Activated CD4-positive, alpha-beta T cell treated with anti-CD3 and anti-CD28 coated beads, Interleukin-2, amount 10 ng/mL, durations not matched to agents 7 days and 5 days (primary cell): ENCODE results near the gene FBRSL1. TPM values are rescaled to one million over a fixed set of nuclear protein-coding genes. Genes with fewer than 3 reads are reported as not detected.
"Not testable (repeated sequence)": the region's sequence is repeated elsewhere in the genome, so short reads cannot be mapped to it uniquely, and the experiment has no call there.

Experiments
- CTCF ChIA-PET: fragments of 350-600 bp; sonication (Branson Sonifier 250); formaldehyde crosslinking; loops from one replicate; lab custom pipeline; 2021; ENCODE audit warnings: antibody characterized with exemption; lab: Charles Lee
- POLR2A ChIA-PET: fragments of 350-600 bp; sonication (Branson Sonifier 250); formaldehyde crosslinking; loops from one replicate; lab custom pipeline; 2021; ENCODE audit warnings: antibody characterized with exemption; lab: Charles Lee
- DNase-seq: peaks from one replicate; pipeline ENCODE4 v3.0.0-alpha.2; 2020
- H3K27ac Mint-ChIP-seq: one replicate; pipeline ENCODE4 v1.8.0; 2021; ENCODE audit warnings: mild to moderate bottlenecking, moderate library complexity, mixed read lengths
- H3K27me3 Mint-ChIP-seq: one replicate; pipeline ENCODE4 v1.8.0; 2021; ENCODE audit warnings: mixed read lengths
- H3K36me3 Mint-ChIP-seq: one replicate; pipeline ENCODE4 v1.8.0; 2021; ENCODE audit warnings: low read depth, mixed read lengths
- H3K4me1 Mint-ChIP-seq: one replicate; pipeline ENCODE4 v1.8.0; 2021; ENCODE audit warnings: mixed read lengths
- H3K4me3 Mint-ChIP-seq: one replicate; pipeline ENCODE4 v1.8.0; 2021; ENCODE audit warnings: mild to moderate bottlenecking, moderate library complexity, mixed read lengths
- H3K9me3 Mint-ChIP-seq: one replicate; pipeline ENCODE4 v1.8.0; 2021; ENCODE audit warnings: mixed read lengths
- total RNA-seq, 2 experiments: library from RNA; stranded (reverse); gene quantifications; one replicate each; pipeline ENCODE4 v1.2.3, GENCODE V29; 2021

FBRSL1 gene
- total RNA-seq, 2 experiments from 2014 or later, result 49.8 to 51.1 TPM

DNA sequence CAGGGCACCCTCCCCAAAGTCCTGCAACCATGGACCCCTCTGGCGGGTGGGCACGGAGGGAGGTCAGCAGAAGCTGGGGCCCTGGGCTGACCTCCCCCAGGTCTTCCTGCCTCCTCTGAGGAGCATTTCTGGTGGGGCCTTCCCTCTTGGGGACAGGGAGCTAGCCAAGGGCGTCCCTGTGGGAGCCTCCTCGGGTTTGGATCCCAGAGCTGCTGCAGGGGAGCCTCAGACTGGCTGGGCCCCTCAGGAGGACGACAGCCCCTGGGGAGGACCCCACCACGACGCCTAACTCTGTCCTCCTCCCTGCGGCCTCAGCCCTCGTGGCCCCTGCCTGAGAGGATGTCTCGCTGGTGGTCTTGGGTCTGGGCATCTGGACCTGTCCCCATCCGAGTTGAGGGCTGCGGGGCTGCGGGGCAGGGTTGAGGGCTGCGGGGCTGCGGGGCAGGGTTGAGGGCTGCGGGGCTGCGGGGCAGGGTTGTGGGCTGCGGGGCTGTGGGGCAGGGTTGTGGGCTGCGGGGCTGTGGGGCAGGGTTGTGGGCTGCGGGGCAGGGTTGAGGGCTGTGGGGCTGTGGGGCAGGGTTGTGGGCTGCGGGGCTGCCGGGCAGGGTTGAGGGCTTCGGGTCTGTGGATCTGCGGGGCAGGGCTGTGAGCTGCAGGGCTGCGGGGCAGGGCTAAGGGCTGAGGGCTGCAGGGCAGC is 37.4 kb downstream of the FBRSL1 start:
- no peaks in the 10 kb centered on the region for H3K27me3 Mint-ChIP-seq
- H3K4me1 Mint-ChIP-seq, result peaks cover 4% of the 10 kb centered on the region
- no peaks in the 10 kb centered on the region for H3K9me3 Mint-ChIP-seq
- POLR2A ChIA-PET, result no interaction called here
- no peak overlapping the region for H3K27ac Mint-ChIP-seq
- no peak for DNase-seq
- CTCF ChIA-PET, result interaction anchor here (1.0 to 1.4 kb wide), 2 partner anchors 88 to 113 kb away, joined by 3 to 5 read pairs; no protein-coding TSS in a partner anchor
- H3K4me3 Mint-ChIP-seq, result no peak overlapping the region
- no peaks in the 10 kb centered on the region for H3K36me3 Mint-ChIP-seq

DNA sequence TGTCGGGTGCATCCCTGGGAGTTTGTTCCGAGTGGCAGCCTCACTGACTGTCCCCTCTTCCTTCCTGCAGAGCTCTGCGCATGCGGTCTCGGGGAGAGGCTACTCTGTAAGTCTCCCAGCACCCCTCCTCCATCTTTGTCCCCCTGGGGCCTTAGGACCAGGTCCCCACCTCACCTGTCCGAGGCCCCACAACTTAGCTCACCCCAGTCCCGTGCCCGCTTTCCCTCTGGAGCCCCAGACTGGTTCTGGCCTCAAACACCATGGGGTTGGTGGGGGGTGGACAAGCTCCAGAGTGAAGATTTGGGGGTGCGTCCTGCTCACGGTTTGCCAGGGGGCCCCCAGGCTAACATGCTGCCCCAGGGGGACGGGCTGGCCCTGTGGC is 37.9 kb downstream of the FBRSL1 start:
- Mint-ChIP-seq H3K27ac (no peak overlapping the region), H3K4me1 (peaks cover 4% of the 10 kb centered on the region), H3K9me3 (no peaks in the 10 kb centered on the region), H3K27me3 (no peaks in the 10 kb centered on the region), H3K36me3 (no peaks in the 10 kb centered on the region), H3K4me3 (no peak overlapping the region)
- POLR2A ChIA-PET, result no interaction called here
- no peak for DNase-seq
- CTCF ChIA-PET, result no interaction called here

DNA sequence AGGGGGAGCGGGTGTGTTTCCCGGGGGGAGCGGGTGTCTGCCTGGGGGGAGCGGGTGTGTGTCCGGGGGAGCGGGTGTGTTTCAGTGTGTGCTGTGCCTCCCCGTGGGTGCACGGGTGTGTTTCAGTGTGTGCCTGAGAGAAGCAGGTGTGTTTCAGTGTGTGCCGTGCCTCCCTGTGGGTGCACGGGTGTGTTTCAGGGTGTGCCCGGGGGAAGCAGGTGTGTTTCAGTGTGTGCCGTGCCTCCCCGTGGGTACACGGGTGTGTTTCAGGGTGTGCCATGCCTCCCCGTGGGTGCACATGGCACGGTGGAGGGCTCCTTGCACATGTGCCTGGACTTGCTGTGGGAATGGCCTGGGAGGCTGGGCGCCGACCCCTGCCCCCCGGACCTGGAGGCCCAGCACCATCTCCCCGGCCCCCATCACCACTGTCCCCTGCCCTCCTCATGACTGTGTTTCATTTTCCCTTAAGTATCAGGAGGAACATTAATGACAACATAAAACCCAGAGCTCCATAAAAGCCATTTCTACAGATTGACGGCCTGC is 38.7 kb downstream of the FBRSL1 start:
- no peak for DNase-seq
- peaks cover 3% of the 10 kb centered on the region for H3K4me1 Mint-ChIP-seq
- no peak overlapping the region for H3K27ac Mint-ChIP-seq
- H3K27me3 Mint-ChIP-seq, result no peaks in the 10 kb centered on the region
- CTCF ChIA-PET, result interaction anchor here (1.6 kb wide), 1 partner anchor 115 kb away, joined by 4 read pairs; no protein-coding TSS in a partner anchor
- H3K4me3 Mint-ChIP-seq, result no peak overlapping the region
- POLR2A ChIA-PET, result no interaction called here
- H3K9me3 Mint-ChIP-seq, result no peaks in the 10 kb centered on the region
- H3K36me3 Mint-ChIP-seq, result no peaks in the 10 kb centered on the region

DNA sequence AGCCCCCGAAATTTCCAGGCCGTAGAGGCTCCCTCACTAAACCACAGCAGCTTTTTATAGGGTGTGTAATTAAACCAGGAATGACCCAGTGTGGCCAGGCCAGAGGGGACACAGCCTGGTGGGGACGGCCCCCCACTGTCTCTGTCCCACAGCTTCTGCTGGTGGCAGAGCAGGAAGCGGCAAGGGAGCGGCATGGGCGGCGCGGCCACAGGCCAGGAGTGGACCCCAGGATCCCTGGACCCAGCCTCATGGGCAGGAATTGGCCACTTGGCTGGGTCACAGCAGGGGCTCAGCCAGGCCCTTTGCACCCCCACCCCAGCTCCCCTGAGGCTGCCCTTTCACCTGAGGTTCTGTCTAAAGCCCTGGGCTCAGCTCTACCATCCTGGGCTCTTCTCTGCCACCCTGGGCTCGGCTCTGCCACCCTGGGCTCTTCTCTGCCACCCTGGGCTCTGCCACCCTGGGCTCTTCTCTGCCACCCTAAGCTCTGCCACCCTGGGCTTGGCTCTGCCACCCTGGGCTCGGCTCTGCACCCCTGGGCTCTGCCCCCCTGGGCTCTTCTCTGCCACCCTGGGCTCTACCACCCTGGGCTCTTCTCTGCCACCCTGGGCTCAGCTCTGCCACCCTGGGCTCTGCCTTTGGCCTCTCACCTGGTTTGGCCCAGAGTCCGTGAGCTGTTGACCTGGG is 39.3 kb downstream of the FBRSL1 start:
- POLR2A ChIA-PET, result no interaction called here
- no peaks in the 10 kb centered on the region for H3K9me3 Mint-ChIP-seq
- no peaks in the 10 kb centered on the region for H3K27me3 Mint-ChIP-seq
- no peaks in the 10 kb centered on the region for H3K4me1 Mint-ChIP-seq
- no peak overlapping the region for H3K27ac Mint-ChIP-seq
- no peak for DNase-seq
- H3K4me3 Mint-ChIP-seq, result no peak overlapping the region
- CTCF ChIA-PET, result interaction anchor here (1.3 to 1.6 kb wide), 2 partner anchors 32 to 115 kb away, joined by 4 read pairs; no protein-coding TSS in a partner anchor
- H3K36me3 Mint-ChIP-seq, result no peaks in the 10 kb centered on the region

DNA sequence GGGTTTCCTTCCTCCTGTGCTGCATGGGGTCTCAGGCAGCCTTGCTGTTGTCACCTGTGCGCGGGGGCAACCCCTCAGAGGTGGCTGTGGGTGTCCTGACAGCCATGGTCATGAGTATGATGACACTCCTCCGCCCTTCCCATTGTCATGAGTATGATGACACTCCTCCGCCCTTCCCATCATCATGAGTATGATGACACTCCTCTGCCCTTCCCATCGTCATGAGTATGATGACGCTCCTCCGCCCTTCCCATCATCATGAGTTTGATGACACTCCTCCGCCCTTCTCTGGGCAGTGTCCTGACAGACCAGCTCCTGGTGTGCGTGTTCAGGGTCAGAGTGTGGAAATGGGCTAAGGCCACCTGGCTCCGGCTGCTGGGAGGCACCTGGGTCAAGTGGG is 40.0 kb downstream of the FBRSL1 start:
- Mint-ChIP-seq H3K9me3 (no peaks in the 10 kb centered on the region), H3K4me1 (no peaks in the 10 kb centered on the region), H3K36me3 (no peaks in the 10 kb centered on the region), H3K27me3 (no peaks in the 10 kb centered on the region), H3K27ac (no peak overlapping the region), H3K4me3 (no peak overlapping the region)
- DNase-seq, result no peak
- CTCF ChIA-PET, result interaction anchor here (1.3 to 1.6 kb wide), 2 partner anchors 31 to 116 kb away, joined by 4 read pairs; no protein-coding TSS in a partner anchor
- POLR2A ChIA-PET, result no interaction called here

DNA sequence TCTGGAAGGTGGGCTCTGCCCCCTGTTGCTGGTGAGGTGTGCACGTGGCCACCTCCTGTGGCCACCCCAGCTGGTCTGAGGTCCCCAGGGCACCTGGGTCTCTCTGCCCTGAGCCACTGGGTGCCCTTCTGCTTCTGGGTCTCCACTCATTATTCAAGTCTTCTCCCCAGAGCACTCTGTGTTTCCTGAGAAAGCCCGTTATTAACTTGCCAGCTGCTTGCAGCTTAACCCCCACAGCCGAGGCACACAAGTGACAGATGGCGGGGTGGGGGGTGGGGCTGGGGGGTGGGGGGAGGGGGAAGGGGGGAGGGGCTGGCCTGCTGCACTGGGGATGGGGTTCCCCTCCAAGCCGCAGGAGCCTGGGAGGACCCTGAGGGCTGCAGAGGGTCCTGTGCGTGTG is 40.5 kb downstream of the FBRSL1 start:
- ChIA-PET POLR2A (no interaction called here), CTCF (interaction anchor here (1.3 to 1.6 kb wide), 2 partner anchors 31 to 117 kb away, joined by 4 read pairs; no protein-coding TSS in a partner anchor)
- H3K9me3 Mint-ChIP-seq, result peaks cover 4% of the 10 kb centered on the region
- H3K36me3 Mint-ChIP-seq, result peaks cover 2% of the 10 kb centered on the region
- H3K4me3 Mint-ChIP-seq, result no peak overlapping the region
- no peaks in the 10 kb centered on the region for H3K27me3 Mint-ChIP-seq
- no peak for DNase-seq
- H3K4me1 Mint-ChIP-seq, result no peaks in the 10 kb centered on the region
- H3K27ac Mint-ChIP-seq, result no peak overlapping the region

DNA sequence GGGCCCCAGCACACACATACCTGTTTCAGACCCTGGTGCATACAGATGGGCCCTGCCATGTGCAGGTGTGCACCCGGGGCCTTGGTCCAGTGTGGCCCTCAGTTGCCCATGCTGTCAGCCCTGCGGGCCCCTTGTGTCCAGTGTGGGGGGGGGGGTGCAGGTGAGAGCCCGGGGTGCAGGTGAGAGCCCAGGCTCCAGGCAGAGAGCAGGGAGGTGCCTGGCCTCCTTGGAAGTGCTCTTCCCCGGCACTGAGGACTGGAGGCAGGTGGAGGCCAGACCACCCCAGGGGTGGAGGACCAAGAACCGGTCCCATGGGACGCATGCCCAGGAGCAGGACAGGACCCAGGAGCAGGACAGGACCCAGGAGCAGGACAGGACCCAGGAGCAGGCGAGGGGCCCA is 40.9 kb downstream of the FBRSL1 start:
- no peak overlapping the region for H3K4me3 Mint-ChIP-seq
- peaks cover 6% of the 10 kb centered on the region for H3K9me3 Mint-ChIP-seq
- H3K27ac Mint-ChIP-seq, result no peak overlapping the region
- DNase-seq, result no peak
- POLR2A ChIA-PET, result no interaction called here
- H3K4me1 Mint-ChIP-seq, result no peaks in the 10 kb centered on the region
- peaks cover 2% of the 10 kb centered on the region for H3K36me3 Mint-ChIP-seq
- H3K27me3 Mint-ChIP-seq, result no peaks in the 10 kb centered on the region
- CTCF ChIA-PET, result no interaction called here

DNA sequence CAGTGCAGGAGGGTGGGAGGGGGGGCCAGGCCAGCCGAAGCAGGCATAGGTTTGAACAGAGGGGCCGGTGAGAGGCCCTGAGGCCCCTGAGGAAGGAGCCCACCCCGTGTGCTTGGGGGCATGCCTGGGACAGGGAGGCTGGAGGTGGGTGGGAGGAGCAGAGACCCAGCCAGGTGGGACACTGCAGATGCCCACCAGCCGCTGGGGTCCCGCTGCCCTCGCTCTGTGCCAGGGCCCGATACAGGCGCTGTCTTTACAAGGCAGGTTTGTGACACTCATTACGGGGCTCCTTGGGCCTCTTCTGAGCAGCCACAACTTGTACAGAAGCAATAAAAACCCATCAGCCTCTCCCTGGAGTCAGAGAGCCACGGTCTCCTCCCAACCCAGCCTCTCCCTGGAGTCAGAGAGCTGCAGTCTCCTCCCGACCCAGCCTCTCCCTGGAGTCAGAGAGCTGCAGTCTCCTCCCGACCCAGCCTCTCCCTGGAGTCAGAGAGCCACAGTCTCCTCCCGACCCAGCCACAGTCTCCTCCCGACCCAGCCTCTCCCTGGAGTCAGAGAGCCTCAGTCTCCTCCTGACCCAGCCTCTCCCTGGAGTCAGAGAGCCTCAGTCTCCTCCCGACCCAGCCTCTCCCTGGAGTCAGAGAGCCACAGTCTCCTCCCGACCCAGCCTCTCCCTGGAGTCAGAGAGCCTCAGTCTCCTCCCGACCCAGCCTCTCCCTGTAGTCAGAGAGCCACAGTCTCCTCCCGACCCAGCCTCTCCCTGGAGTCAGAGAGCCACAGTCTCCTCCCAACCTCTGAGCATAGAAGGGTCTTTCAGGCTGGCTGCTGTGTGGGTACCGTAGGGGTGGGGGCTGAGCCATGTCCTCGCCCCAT is 43.0 kb downstream of the FBRSL1 start:
- not testable (repeated sequence) for H3K4me1 Mint-ChIP-seq

DNA sequence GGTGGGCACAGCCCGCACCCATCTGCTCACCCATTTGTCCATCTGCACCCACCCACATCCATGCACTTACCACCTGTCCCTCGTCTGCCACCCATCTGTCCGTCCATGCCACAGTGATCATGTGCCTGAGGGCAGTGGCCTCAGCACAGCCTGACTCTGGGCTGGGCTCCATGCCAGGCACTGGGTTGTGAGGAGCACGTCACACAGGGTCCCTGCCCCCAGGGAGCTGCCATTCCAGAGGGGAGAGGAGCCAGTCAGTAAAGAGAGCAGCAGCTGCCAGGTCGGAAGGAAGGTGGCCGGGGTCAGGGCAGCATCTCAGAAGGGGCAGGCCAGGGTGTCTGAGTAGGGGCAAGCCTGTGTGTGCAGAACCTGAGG is 43.6 kb downstream of the FBRSL1 start:
- Mint-ChIP-seq H3K27me3 (no peaks in the 10 kb centered on the region), H3K4me1 (no peaks in the 10 kb centered on the region), H3K4me3 (no peak overlapping the region), H3K27ac (no peak overlapping the region), H3K9me3 (peaks cover 16% of the 10 kb centered on the region), H3K36me3 (peaks cover 2% of the 10 kb centered on the region)
- no peak for DNase-seq
- ChIA-PET POLR2A (no interaction called here), CTCF (interaction anchor here (2.1 kb wide), 1 partner anchor 27 kb away, joined by 5 read pairs; no protein-coding TSS in a partner anchor)

More for the DNA sequence above, 43.0 kb downstream of the FBRSL1 start:
- DNase-seq, H3K36me3 Mint-ChIP-seq, POLR2A ChIA-PET, CTCF ChIA-PET, H3K27ac Mint-ChIP-seq, H3K4me3 Mint-ChIP-seq, H3K27me3 Mint-ChIP-seq: not testable (repeated sequence)
- peaks cover 16% of the 10 kb centered on the region for H3K9me3 Mint-ChIP-seq

DNA sequence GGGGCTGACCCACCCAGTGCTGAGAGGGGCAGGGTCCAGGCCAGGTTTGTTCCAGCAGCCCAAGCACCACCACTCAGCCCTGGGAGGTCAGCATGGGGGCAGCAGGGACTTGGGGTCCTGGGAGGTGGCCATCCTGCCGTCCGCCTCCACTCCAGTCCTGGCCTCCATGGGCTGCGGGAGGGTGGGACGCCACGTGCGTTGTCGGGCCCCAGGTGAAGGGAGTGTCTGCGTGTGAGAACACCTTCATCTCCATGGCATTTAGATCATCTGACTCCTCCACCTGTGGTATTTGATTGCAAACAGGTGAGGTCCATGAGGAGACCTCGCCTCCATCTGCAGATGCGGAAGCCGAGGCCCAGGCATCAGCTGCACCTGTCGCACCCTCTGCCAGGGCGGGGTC is 44.1 kb downstream of the FBRSL1 start:
- no peak for DNase-seq
- Mint-ChIP-seq H3K4me1 (no peaks in the 10 kb centered on the region), H3K27ac (no peak overlapping the region), H3K27me3 (no peaks in the 10 kb centered on the region), H3K4me3 (no peak overlapping the region), H3K9me3 (peaks cover 16% of the 10 kb centered on the region), H3K36me3 (peaks cover 2% of the 10 kb centered on the region)
- CTCF ChIA-PET, result interaction anchor here (0.8 to 2.1 kb wide), 2 partner anchors 27 to 119 kb away, joined by 3 to 5 read pairs; no protein-coding TSS in a partner anchor
- POLR2A ChIA-PET, result no interaction called here

DNA sequence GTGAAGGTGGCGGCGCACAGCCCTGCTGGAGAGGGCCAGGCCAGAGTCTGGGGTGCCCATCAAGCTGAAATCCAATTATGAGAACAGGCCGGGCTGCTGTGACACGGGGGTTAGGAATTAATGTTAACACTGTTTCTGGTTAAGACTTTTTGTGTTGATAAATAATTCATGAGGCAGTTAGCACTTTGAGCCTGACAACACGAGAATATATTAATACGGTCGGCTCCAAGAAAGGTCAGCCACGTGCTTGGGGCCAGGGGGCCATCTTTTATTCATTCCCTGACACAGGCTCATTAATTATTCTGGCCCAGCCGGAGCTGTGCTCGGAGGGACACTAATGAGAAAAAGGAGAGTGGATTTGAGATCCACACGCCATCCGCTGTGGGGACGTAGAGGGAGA is 45.1 kb downstream of the FBRSL1 start:
- Mint-ChIP-seq H3K36me3 (peaks cover 2% of the 10 kb centered on the region), H3K4me3 (no peak overlapping the region), H3K9me3 (peaks cover 16% of the 10 kb centered on the region), H3K4me1 (no peaks in the 10 kb centered on the region), H3K27me3 (no peaks in the 10 kb centered on the region), H3K27ac (no peak overlapping the region)
- ChIA-PET POLR2A (no interaction called here), CTCF (interaction anchor here (0.8 to 2.1 kb wide), 2 partner anchors 26 to 120 kb away, joined by 3 to 5 read pairs; no protein-coding TSS in a partner anchor)
- DNase-seq, result no peak

DNA sequence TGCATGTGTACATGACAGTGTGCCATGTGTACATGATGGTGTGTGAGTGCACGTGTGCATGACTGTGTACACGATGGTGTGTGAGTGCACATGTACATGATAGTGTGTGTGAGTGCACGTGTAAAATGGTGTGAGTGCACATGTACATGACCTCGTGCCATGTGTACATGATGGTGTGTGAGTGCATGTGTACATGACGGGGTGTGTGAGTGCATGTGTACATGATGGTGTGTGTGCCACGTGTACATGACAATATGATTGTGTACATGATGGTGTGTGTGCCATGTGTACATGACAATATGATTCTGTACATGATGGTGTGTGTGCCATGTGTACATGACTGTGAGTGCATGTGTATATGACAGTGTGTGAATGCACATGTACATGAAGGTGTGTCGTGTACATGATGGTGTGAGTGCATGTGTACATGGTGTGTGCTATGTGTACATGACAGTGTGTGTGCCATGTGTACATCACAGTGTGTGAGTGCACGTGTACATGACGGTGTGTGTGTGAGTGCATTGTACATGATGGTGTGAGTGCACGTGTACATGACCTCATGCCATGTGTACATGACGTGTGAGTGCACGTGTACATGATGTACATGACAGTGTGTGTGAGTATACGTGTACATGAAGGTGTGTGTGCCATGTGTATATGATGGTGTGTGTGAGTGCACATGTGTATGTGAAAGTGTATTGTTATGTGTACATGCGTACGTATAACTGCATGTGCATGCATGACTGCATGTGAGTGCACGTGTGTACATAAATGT is 46.3 kb downstream of the FBRSL1 start:
- Mint-ChIP-seq H3K36me3 (peaks cover 2% of the 10 kb centered on the region), H3K27ac (no peak overlapping the region), H3K4me1 (no peaks in the 10 kb centered on the region), H3K4me3 (no peak overlapping the region), H3K27me3 (no peaks in the 10 kb centered on the region), H3K9me3 (peaks cover 16% of the 10 kb centered on the region)
- DNase-seq, result no peak
- ChIA-PET CTCF (no interaction called here), POLR2A (no interaction called here)
